T-cell (primary cell): ENCODE data around the gene FZD2. TPM values are rescaled to one million over a fixed set of nuclear protein-coding genes. Genes with fewer than 3 reads are reported as not detected.
"Not testable (repeated sequence)": the region's sequence is repeated elsewhere in the genome, so short reads cannot be mapped to it uniquely, and the experiment has no call there.

Experiments used
- ATAC-seq, 4 experiments: fragments of 200-7000 bp in 3 of 4; fragments of 150-1000 bp in 1 of 4; cut with Tn5 transposase; replicated peaks in 1 of 4; 1 replicate in 3 of 4; 2 replicates in 1 of 4; pipeline ENCODE4 v1.10.0; 2021; ENCODE audit warnings: moderate library complexity in 3 of 4, mild to moderate bottlenecking in 2 of 4, moderate number of reproducible peaks in 1 of 4
- CTCF ChIA-PET, 2 donors: fragments of 300-600 bp; sonication (Branson Sonifier 250); formaldehyde crosslinking; loops; one replicate each; lab custom pipeline; 2022; ENCODE audit warnings: antibody characterized with exemption in 2 of 2; lab: Charles Lee
- POLR2A ChIA-PET, 2 donors: fragments of 300-600 bp; sonication (Branson Sonifier 250); formaldehyde crosslinking; loops; one replicate each; lab custom pipeline; 2022; ENCODE audit warnings: antibody characterized with exemption in 2 of 2; lab: Charles Lee
- DNase-seq, 35 experiments: peaks; one replicate each; pipeline versions ENCODE4 v3.0.0 to v3.0.0-alpha.2; 2013 to 2023
- H3K27ac ChIP-seq: one replicate; pipeline ENCODE4 v1.5.1; 2013; ENCODE audit warnings: low read length
- H3K27me3 ChIP-seq, 2 experiments: replicated peaks in 1 of 2; 1 replicate in 1 of 2; 2 replicates in 1 of 2; pipeline versions ENCODE4 v1.6.1 to v1.7.0; 2013; ENCODE audit warnings: low read length in 1 of 2, mixed read lengths in 1 of 2; ENCODE audit not compliant: control insufficient read depth in 2 of 2, insufficient read depth in 2 of 2; ENCODE audit errors: extremely low read depth in 1 of 2
- H3K36me3 ChIP-seq, 2 donors: 1 replicate in 1 of 2; 2 replicates in 1 of 2; pipeline versions ENCODE4 v1.6.1 to v1.7.0; 2013; ENCODE audit warnings: low read length in 1 of 2; ENCODE audit not compliant: control insufficient read depth in 2 of 2, insufficient read depth in 1 of 2; ENCODE audit errors: extremely low read depth in 1 of 2
- H3K4me1 ChIP-seq, 2 experiments: 1 replicate in 1 of 2; 2 replicates in 1 of 2; pipeline versions ENCODE4 v1.6.1 to v1.7.0; 2013; ENCODE audit warnings: low read length in 2 of 2, mixed read lengths in 1 of 2; ENCODE audit not compliant: insufficient read depth in 2 of 2, control insufficient read depth in 1 of 2; ENCODE audit errors: extremely low read depth in 1 of 2
- H3K4me3 ChIP-seq, 2 donors: 1 replicate in 1 of 2; 2 replicates in 1 of 2; pipeline versions ENCODE4 v1.5.1 to v1.7.0; 2013; ENCODE audit warnings: mild to moderate bottlenecking in 2 of 2, low read length in 1 of 2, moderate library complexity in 1 of 2; ENCODE audit not compliant: control insufficient read depth in 1 of 2; ENCODE audit errors: extremely low read depth in 1 of 2
- H3K9me3 ChIP-seq: 2 replicates; pipeline ENCODE4 v1.7.0; 2013
- H3K27ac Mint-ChIP-seq, 2 donors: one replicate each; pipeline ENCODE4 v1.8.0; 2020 to 2021; ENCODE audit warnings: mild to moderate bottlenecking in 2 of 2, mixed read lengths in 2 of 2
- H3K27me3 Mint-ChIP-seq, 2 donors: one replicate each; pipeline ENCODE4 v1.8.0; 2021 to 2022; ENCODE audit warnings: mixed read lengths in 2 of 2
- H3K36me3 Mint-ChIP-seq: one replicate; pipeline ENCODE4 v1.8.0; 2021; ENCODE audit warnings: mixed read lengths
- H3K4me1 Mint-ChIP-seq, 3 donors: one replicate each; pipeline ENCODE4 v1.8.0; 2020 to 2022; ENCODE audit warnings: mixed read lengths in 3 of 3, mild to moderate bottlenecking in 1 of 3
- H3K4me3 Mint-ChIP-seq, 3 donors: one replicate each; pipeline ENCODE4 v1.8.0; 2020 to 2022; ENCODE audit warnings: mild to moderate bottlenecking in 3 of 3, mixed read lengths in 3 of 3, moderate library complexity in 3 of 3
- H3K9me3 Mint-ChIP-seq, 3 donors: one replicate each; pipeline ENCODE4 v1.8.0; 2020 to 2022; ENCODE audit warnings: mixed read lengths in 3 of 3
- WGBS: methylation state at CpG from one replicate; pipeline ENCODE4 v1.1.5; 2013; ENCODE audit warnings: missing lambda C conversion rate; ENCODE audit not compliant: insufficient coverage; 5-methylcytosine and 5-hydroxymethylcytosine counted together
- total RNA-seq, 35 experiments: library from RNA in 6 of 35; stranded (reverse) in 6 of 35; fragments of 120-200 nt in 1 of 35; gene quantifications; one replicate each; pipeline versions ENCODE4 v1.2.1 to v1.2.4 and lab custom pipeline; 2013 to 2026

The FZD2 gene
- total RNA-seq, 5 donors from 2014 or later (not counting 1 experiment from before 2014, with no cell fraction given) = 0.20 to 0.38 (median 0.38) TPM; not detected in 2

DNA sequence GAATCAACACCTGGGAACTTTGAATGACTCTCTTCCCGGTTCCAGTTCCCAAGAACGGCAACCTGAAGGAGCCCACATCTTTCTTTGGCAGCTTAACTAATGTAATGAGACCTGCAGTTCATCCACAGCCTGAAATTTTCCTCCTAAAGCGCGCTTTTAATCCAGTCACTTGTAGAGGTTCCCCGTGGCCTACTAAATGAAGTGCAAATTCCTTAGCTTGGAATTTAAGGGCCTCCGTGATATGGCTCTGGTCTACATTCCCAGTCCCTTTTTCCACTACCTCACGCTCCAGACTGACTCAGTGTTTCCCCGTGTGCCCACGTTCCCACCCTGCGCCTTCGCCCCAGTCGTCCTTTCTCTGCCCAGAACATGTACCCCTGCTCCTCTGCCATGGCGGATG, 27.2 kb downstream of the FZD2 start:
- H3K4me3 Mint-ChIP-seq = no peak overlapping the region
- Histone ChIP-seq H3K9me3 (no peaks in the 10 kb centered on the region), H3K4me3 (no peak overlapping the region), H3K27me3 (peaks cover 0 to 15% of the 10 kb centered on the region in 2 experiments), H3K4me1 (no peaks in the 10 kb centered on the region), H3K36me3 (no peaks in the 10 kb centered on the region), H3K27ac (no peak overlapping the region)
- ChIA-PET CTCF (no interaction called here), POLR2A (no interaction called here)
- ATAC-seq = no peak
- no peaks in the 10 kb centered on the region for H3K36me3 Mint-ChIP-seq
- no peaks in the 10 kb centered on the region for H3K4me1 Mint-ChIP-seq
- no peaks in the 10 kb centered on the region for H3K9me3 Mint-ChIP-seq
- 65% methylated on average over 6 of the region's 13 CpGs for WGBS
- no peak overlapping the region for H3K27ac Mint-ChIP-seq
- no peak for DNase-seq
- H3K27me3 Mint-ChIP-seq = peaks cover 16 to 26% of the 10 kb centered on the region in 2 donors

DNA sequence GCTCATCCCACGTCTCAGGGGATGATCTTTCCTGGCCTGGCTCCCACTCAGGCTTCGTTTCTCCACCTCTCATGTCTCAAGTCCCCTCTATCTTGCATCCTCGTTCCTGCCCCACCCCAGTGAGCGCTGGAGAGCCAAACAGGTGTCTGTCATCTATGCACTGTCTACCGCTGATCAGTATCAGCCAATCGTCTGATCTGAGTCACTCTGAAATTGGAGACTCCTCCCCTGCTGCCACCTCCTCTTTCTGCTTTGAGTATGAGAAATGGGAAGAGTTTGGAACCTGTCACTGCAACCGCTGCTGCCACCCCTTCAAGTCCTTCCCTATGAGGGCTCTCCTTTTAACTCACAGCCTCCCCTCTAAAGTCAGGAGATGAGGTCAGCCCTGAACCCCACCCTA, 28.0 kb downstream of the FZD2 start:
- Histone ChIP-seq H3K4me3 (no peak overlapping the region), H3K36me3 (no peaks in the 10 kb centered on the region), H3K4me1 (no peaks in the 10 kb centered on the region), H3K27ac (no peak overlapping the region), H3K9me3 (no peaks in the 10 kb centered on the region), H3K27me3 (peaks cover 0 to 14% of the 10 kb centered on the region in 2 experiments)
- Mint-ChIP-seq H3K4me1 (no peaks in the 10 kb centered on the region), H3K27ac (no peak overlapping the region), H3K4me3 (no peak overlapping the region), H3K36me3 (no peaks in the 10 kb centered on the region), H3K27me3 (peaks cover 9 to 20% of the 10 kb centered on the region in 2 donors), H3K9me3 (no peaks in the 10 kb centered on the region)
- POLR2A ChIA-PET = no interaction called here
- CTCF ChIA-PET = no interaction called here
- no peak for ATAC-seq
- DNase-seq = no peak
- 61% methylated on average over 4 of the region's 7 CpGs for WGBS

DNA sequence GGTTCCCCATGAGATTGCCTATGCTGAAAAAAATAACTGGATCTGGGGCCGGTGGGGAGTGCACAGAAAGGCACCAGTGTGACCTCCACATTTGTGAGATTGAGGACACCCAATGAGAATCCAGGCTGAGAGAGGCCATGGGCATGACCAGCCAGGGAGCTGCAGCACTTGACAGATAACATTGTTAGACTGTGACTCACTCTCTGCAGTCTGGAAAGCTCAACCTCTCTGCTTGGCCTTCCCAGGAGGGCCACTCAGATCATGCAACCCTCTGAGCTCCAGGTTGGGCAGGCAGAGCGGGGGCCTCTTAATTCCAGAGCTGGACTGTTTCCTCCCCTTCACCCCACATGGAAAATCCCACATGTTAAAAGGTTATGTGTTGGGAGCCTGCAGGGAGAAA, 30.1 kb downstream of the FZD2 start:
- WGBS = 64% methylated on average over 1 of the region's 2 CpGs
- Histone ChIP-seq H3K4me1 (no peaks in the 10 kb centered on the region), H3K36me3 (no peaks in the 10 kb centered on the region), H3K4me3 (no peak overlapping the region), H3K27ac (no peak overlapping the region), H3K9me3 (no peaks in the 10 kb centered on the region), H3K27me3 (peaks cover 0 to 2% of the 10 kb centered on the region in 2 experiments)
- Mint-ChIP-seq H3K27me3 (peaks cover 0 to 10% of the 10 kb centered on the region in 2 donors), H3K4me1 (no peaks in the 10 kb centered on the region), H3K36me3 (no peaks in the 10 kb centered on the region), H3K9me3 (no peaks in the 10 kb centered on the region), H3K27ac (no peak overlapping the region), H3K4me3 (no peak overlapping the region)
- ChIA-PET POLR2A (no interaction called here), CTCF (no interaction called here)
- DNase-seq (no peak), ATAC-seq (no peak)

DNA sequence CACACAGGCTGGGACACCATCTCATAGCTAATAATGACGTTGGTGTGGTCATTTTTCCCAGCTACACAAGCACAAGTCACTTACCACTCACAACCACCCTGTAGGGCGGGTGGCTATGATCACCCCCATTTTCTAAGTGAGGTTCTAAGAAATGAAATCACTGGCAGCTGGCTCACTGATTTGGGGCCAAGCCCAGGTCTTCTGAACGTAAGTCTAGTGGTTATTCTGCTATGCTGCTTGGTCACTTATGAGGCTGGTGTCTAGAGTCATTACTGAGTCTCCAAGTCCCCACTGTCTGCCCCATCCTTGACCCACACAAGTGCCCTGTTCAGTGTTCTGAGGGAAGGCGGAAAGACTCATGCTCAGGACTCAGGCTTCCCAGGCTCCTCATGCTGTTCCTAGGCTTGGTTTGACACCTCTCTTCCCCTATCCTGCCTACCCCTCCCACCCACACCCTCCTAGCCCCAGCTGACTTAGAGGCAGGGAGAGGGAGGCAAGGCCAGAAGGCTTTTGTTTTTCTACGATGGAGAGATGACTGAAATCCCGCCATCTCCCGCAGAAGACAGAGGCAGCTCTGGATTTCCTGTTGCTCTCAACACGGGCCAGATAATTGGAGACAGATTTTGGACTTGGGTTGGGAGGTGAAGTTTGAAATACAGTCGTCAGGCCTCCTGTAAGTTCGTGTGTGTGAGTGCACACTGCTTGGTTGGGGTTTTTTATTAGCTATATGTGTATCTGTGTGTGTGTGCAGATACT, 32.2 kb downstream of the FZD2 start:
- POLR2A ChIA-PET = no interaction called here

GRCh38 chr17:44590072-44590462, 32.8 kb downstream of the FZD2 start:
- H3K4me1 ChIP-seq, H3K27ac ChIP-seq, H3K36me3 ChIP-seq, H3K27ac Mint-ChIP-seq, H3K9me3 Mint-ChIP-seq, H3K9me3 ChIP-seq, CTCF ChIA-PET, H3K27me3 ChIP-seq, H3K36me3 Mint-ChIP-seq, H3K4me3 Mint-ChIP-seq, H3K4me3 ChIP-seq, ATAC-seq, DNase-seq, POLR2A ChIA-PET, H3K4me1 Mint-ChIP-seq: not testable (repeated sequence)
- WGBS = 92% methylated on average over 1 of the region's 1 CpG
- peaks cover 7 to 13% of the 10 kb centered on the region in 2 donors for H3K27me3 Mint-ChIP-seq

More for the DNA sequence above, 32.2 kb downstream of the FZD2 start:
- DNase-seq (no peak), ATAC-seq (no peak)
- no peaks in the 10 kb centered on the region for H3K4me1 ChIP-seq
- H3K27ac ChIP-seq = no peak overlapping the region
- CTCF ChIA-PET = no interaction called here
- H3K27me3 ChIP-seq = peaks cover 0 to 3% of the 10 kb centered on the region in 2 experiments
- Mint-ChIP-seq H3K4me3 (no peak overlapping the region), H3K27me3 (peaks cover 6 to 10% of the 10 kb centered on the region in 2 donors), H3K4me1 (no peaks in the 10 kb centered on the region), H3K36me3 (no peaks in the 10 kb centered on the region), H3K27ac (no peak overlapping the region), H3K9me3 (no peaks in the 10 kb centered on the region)
- no peaks in the 10 kb centered on the region for H3K9me3 ChIP-seq
- H3K36me3 ChIP-seq = no peaks in the 10 kb centered on the region
- 69% methylated on average over 6 of the region's 10 CpGs for WGBS
- no peak overlapping the region for H3K4me3 ChIP-seq

- H3K9me3 ChIP-seq, H3K27ac Mint-ChIP-seq, H3K36me3 Mint-ChIP-seq, H3K27ac ChIP-seq, H3K4me3 ChIP-seq, DNase-seq, H3K36me3 ChIP-seq, H3K9me3 Mint-ChIP-seq, POLR2A ChIA-PET, H3K4me1 Mint-ChIP-seq, ATAC-seq, H3K4me3 Mint-ChIP-seq, H3K4me1 ChIP-seq, CTCF ChIA-PET: not testable (repeated sequence)
- 61% methylated on average over 2 of the region's 2 CpGs for WGBS
- H3K27me3 ChIP-seq = peaks cover 0 to 14% of the 10 kb centered on the region in 2 experiments
- peaks cover 11 to 18% of the 10 kb centered on the region in 2 donors for H3K27me3 Mint-ChIP-seq
Measured at GRCh38 chr17:44590762-44591161, 33.5 kb downstream of the FZD2 start.
